Sigmoid colon (tissue), 7 donors: ENCODE data around the gene TTLL10. TPM values are rescaled to one million over a fixed set of nuclear protein-coding genes. Genes with fewer than 3 reads are reported as not detected.

ENCODE experiments used
- DNase-seq: peaks from one replicate; pipeline ENCODE4 v3.0.0-alpha.2; 2019
- H3K27ac ChIP-seq, 4 donors: fragments of 200-600 bp; sonication (generic); one replicate each; pipeline ENCODE4 v1.5.1; 2016 to 2019; ENCODE audit warnings: mild to moderate bottlenecking in 1 of 4
- H3K27me3 ChIP-seq, 3 donors: fragments of 200-600 bp; sonication (generic); one replicate each; pipeline ENCODE4 v1.5.1; 2019; ENCODE audit warnings: mild to moderate bottlenecking in 1 of 3
- H3K36me3 ChIP-seq, 4 donors: fragments of 200-600 bp; sonication (generic); one replicate each; pipeline ENCODE4 v1.5.1; 2016 to 2019
- H3K4me1 ChIP-seq, 4 donors: fragments of 200-600 bp; sonication (generic); one replicate each; pipeline ENCODE4 v1.5.1; 2017 to 2019
- H3K4me3 ChIP-seq, 4 donors: fragments of 200-600 bp; sonication (generic); one replicate each; pipeline ENCODE4 v1.5.1; 2017 to 2019; ENCODE audit warnings: mild to moderate bottlenecking in 2 of 4, moderate library complexity in 1 of 4
- H3K9me3 ChIP-seq, 4 donors: fragments of 200-600 bp in 3 of 4; sonication (generic) in 3 of 4; one replicate each; pipeline versions ENCODE4 v1.5.1 to v1.6.1; 2013 to 2019
- EP300 ChIP-seq, 4 donors: sonication (generic); formaldehyde crosslinking; IDR thresholded peaks; one replicate each; pipeline ENCODE4 v1.6.1; 2017; ENCODE audit warnings: antibody characterized with exemption in 4 of 4
- POLR2A ChIP-seq, 2 donors: fragments of 450-650 bp; IDR thresholded peaks; one replicate each; pipeline ENCODE4 v1.6.1; 2016; ENCODE audit warnings: antibody characterized with exemption in 2 of 2, mild to moderate bottlenecking in 2 of 2, moderate library complexity in 2 of 2
- POLR2AphosphoS5 ChIP-seq, 4 donors: sonication (generic); formaldehyde crosslinking; IDR thresholded peaks; one replicate each; pipeline ENCODE4 v1.6.1; 2017; ENCODE audit warnings: antibody characterized with exemption in 4 of 4
- WGBS, 2 donors: extraction: QIAGEN DNeasy Blood & Tissue Kit; methylation state at CpG; one replicate each; pipeline ENCODE4 v1.1.7; 2013; 5-methylcytosine and 5-hydroxymethylcytosine counted together
- intact Hi-C: fragments of 100-400 bp; cut with DNase I; formaldehyde crosslinking; loops from one replicate; pipeline ENCODE4 v1.15.1; 2023
- polyA plus RNA-seq, 3 donors: library from polyadenylated mRNA; stranded (reverse); fragments of 200-250 nt; gene quantifications; one replicate each; pipeline ENCODE4 v1.2.3, GENCODE V29; 2013
- total RNA-seq, 4 donors: library from RNA; depleted of rRNA; stranded (reverse); fragments of >200 nt; gene quantifications; one replicate each; pipeline ENCODE4 v1.1.0, GENCODE V29; 2016
- TF ChIP-seq, protein P1 (sequence below), 4 experiments: fragments of 450-650 bp in 3 of 4; fragments of 200-600 bp in 1 of 4; IDR thresholded peaks; one replicate each; pipeline ENCODE4 v1.5.1; 2016 to 2019; ENCODE audit warnings: antibody characterized with exemption in 4 of 4, mild to moderate bottlenecking in 3 of 4, moderate library complexity in 2 of 4
- donor health status: healthy with polysubstance abuse.
- donor health status: Bipolar disorder and iron deficiency.
- donor health status: healthy.

TTLL10 gene
- total and polyA plus RNA-seq, 7 donors = 0.46 to 0.70 (median 0.60) TPM; not detected in 4

DNA sequence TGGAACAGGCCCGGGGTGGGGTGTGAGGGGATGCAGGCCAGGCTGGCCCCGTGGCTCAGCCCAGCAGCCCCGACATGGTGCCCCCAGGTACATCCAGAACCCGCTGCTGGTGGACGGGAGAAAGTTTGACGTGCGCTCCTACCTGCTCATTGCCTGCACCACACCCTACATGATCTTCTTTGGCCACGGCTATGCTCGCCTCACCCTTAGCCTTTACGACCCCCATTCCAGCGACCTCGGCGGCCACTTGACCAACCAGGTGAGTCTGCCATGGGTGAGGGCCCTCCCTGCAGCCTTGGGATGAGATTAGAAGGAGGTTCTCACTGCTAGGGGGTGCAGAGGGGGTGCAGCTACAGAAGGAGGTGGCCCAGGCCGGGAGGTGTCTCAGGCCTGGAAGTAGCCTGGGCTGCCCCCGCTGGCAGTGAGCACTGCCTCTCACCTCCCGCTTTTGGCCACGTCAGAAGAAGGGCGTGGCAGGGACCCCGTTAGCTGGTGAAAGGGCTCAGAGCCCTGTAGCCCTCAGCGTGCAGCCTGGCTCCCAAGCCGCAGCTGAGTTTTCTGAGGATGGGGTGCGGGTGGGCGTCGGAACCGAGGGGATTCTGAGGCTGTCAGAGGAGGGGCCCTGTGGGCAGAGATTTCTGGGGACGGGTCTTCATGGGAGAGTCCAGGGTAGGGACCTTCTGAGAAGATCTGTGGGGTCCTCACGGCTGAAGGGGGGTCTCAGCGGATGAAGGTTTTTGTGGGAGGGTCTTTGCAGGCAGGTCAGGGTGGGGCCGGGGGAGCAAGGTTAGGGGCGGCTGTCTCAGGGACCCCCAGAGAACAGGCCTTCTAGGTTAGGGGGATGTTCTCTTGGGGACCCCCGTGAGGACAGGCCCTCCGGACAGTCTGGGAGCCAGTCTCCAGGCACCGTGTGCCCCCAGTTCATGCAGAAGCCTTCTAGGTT is 10.4 kb downstream of the TTLL10 start:
- intact Hi-C loops = no loop called here
- no peaks in the 10 kb centered on the region for H3K36me3 ChIP-seq
- 74 to 85% methylated on average over 33 of the region's 33 CpGs for WGBS, 2 donors
- no peaks in the 10 kb centered on the region for H3K4me1 ChIP-seq
- H3K9me3 ChIP-seq = no peaks in the 10 kb centered on the region
- no peak overlapping the region for H3K4me3 ChIP-seq
- no peak for DNase-seq
- peaks cover 0 to 18% (median 16%) of the 10 kb centered on the region in 3 donors for H3K27me3 ChIP-seq
- TF ChIP-seq POLR2AphosphoS5 (IDR thresholded peaks at IDR 0.05) (no peak), POLR2A (IDR thresholded peaks at IDR 0.05) (no peak), EP300 (IDR thresholded peaks at IDR 0.05) (no peak)
- TF ChIP-seq, protein P1, sequence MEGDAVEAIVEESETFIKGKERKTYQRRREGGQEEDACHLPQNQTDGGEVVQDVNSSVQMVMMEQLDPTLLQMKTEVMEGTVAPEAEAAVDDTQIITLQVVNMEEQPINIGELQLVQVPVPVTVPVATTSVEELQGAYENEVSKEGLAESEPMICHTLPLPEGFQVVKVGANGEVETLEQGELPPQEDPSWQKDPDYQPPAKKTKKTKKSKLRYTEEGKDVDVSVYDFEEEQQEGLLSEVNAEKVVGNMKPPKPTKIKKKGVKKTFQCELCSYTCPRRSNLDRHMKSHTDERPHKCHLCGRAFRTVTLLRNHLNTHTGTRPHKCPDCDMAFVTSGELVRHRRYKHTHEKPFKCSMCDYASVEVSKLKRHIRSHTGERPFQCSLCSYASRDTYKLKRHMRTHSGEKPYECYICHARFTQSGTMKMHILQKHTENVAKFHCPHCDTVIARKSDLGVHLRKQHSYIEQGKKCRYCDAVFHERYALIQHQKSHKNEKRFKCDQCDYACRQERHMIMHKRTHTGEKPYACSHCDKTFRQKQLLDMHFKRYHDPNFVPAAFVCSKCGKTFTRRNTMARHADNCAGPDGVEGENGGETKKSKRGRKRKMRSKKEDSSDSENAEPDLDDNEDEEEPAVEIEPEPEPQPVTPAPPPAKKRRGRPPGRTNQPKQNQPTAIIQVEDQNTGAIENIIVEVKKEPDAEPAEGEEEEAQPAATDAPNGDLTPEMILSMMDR (IDR thresholded peaks at IDR 0.05) = no peak
- H3K27ac ChIP-seq = no peak overlapping the region

DNA sequence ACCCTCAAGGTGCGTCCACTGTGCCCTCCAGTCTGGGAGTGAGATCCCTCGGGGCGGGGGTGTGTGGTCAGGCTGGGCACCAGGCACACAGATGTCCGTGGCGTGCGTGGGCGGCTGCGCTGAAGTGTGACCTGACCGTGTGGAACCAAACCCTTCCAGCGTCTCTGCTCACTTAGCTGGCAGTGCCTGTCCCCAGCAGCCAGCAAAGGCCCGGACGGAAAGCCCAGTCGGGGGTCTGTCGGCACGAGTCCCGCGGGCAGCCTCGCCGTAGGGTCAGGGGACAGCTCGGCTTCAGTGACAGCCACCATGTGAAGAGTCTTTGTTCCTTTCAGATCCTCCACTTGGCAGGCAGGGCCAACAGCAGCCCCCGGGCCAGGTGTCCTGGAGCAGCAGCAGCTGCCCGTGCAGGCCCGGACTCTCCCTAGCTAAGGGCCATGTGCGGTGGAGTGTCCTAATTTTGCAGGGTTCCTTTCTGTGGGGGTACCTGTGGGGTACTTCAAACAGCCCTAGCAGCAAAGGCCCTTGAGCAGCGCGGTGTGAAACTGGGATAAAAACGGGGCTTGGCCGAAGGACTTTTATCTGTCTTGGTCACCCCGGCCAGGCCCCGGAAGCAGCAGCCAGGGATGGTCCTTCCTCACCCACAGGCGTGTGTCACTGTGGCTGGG is 11.6 kb downstream of the TTLL10 start:
- Histone ChIP-seq H3K4me3 (no peak overlapping the region), H3K9me3 (no peaks in the 10 kb centered on the region), H3K4me1 (no peaks in the 10 kb centered on the region), H3K36me3 (no peaks in the 10 kb centered on the region), H3K27me3 (peaks cover 0 to 9% (median 5%) of the 10 kb centered on the region in 3 donors), H3K27ac (no peak overlapping the region)
- DNase-seq = no peak
- intact Hi-C loops = no loop called here
- TF ChIP-seq, protein P1 (IDR thresholded peaks at IDR 0.05) = no peak
- TF ChIP-seq EP300 (IDR thresholded peaks at IDR 0.05) = no peak
- TF ChIP-seq POLR2AphosphoS5 (IDR thresholded peaks at IDR 0.05) = no peak
- no peak for TF ChIP-seq POLR2A (IDR thresholded peaks at IDR 0.05)
- WGBS, 2 donors = 85 to 92% methylated on average over 31 of the region's 31 CpGs

DNA sequence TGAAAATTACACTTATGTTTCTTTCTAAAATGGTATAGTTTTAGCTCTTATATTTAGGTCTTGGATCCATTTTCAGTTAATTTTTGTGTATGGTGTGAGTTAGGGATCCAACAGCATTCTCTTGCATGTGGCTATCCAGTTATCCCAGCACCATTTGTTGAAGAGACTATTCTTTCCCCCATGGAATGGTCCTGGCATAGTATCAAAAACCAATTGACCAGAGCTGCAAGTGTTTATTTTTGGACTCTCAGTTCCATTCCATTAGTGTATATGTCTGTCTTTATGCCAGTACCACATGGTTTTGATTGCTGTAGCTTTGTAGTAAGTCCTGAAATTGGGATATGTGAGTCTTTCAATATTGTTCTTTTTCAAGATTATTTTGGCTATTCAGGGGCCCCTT is 14.3 kb downstream of the TTLL10 start:
- no peak overlapping the region for H3K4me3 ChIP-seq
- no peaks in the 10 kb centered on the region for H3K36me3 ChIP-seq
- H3K9me3 ChIP-seq = no peaks in the 10 kb centered on the region
- no peaks in the 10 kb centered on the region for H3K4me1 ChIP-seq
- no peak for DNase-seq
- TF ChIP-seq, protein P1 (IDR thresholded peaks at IDR 0.05) = no peak
- TF ChIP-seq EP300 (IDR thresholded peaks at IDR 0.05) = no peak
- TF ChIP-seq POLR2A (IDR thresholded peaks at IDR 0.05) = no peak
- TF ChIP-seq POLR2AphosphoS5 (IDR thresholded peaks at IDR 0.05) = no peak
- intact Hi-C loops = no loop called here
- H3K27ac ChIP-seq = no peak overlapping the region
- no peaks in the 10 kb centered on the region for H3K27me3 ChIP-seq

DNA sequence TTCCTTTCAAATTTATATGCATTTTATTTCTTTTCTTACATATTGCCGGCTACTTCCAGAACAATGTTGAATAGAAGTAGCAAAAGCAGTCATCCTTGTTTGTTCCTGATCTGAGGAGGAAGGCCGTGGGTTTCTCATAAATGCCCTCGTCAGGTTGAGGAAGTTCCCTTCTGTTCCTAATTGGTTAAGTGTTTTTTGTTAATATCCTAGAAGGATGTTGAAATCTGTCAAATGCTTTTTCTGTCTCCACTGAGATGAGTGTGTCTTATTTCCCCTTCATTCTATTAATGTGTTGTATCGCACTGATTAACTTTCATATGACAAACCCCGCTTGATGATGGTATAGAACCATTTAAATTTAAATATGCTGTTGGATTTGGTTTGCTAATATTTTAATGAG is 15.4 kb downstream of the TTLL10 start:
- Histone ChIP-seq H3K36me3 (no peaks in the 10 kb centered on the region), H3K9me3 (no peaks in the 10 kb centered on the region), H3K4me3 (no peak overlapping the region), H3K4me1 (no peaks in the 10 kb centered on the region), H3K27me3 (no peaks in the 10 kb centered on the region), H3K27ac (no peak overlapping the region)
- intact Hi-C loops = no loop called here
- 68 to 70% methylated on average over 5 of the region's 5 CpGs for WGBS, 2 donors
- DNase-seq = no peak
- TF ChIP-seq POLR2A (IDR thresholded peaks at IDR 0.05) (no peak), POLR2AphosphoS5 (IDR thresholded peaks at IDR 0.05) (no peak), EP300 (IDR thresholded peaks at IDR 0.05) (no peak)
- TF ChIP-seq, protein P1 (IDR thresholded peaks at IDR 0.05) = no peak
